NCI-H2029 treated with DMSO at 0.1 percent for 48 hours (cell line): ENCODE results near the gene PTPRN2.

ENCODE experiments used
- DNase-seq: peaks from one replicate; lab custom pipeline; 2025; lab: John Stamatoyannopoulos, UW

The PTPRN2 gene

DNA sequence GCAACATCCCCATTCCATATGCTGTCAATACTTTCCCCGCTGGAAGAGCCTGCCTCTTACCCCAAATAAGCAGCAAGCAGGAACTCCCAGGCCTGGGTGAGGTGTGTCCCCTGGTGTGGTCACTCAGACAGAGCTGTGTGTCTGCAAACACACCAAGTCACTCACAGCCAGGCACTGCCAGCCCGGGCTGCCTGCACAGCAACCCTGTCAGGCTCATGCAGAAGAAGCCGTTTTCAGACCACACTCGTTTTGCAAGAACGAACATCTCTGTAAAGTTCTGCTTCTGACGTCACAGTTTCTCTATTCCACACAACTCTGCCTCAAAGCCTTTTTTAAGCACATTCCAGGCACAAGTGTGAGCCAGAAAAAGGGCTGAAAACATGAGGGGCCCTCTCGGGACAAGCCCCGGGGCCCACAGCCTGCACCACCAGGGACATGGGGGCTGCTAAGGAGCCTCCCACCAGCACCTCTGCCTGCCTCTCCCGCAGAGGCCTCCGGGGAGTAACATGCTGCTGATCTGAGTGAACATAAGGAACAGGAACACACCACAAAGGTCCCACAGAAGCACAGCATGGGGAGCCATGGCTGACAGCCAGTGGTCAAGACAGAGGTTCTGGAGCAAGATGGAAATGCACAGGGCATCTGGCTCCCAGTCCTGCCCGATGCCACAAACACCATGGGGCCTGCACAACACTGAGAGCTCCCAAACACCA is 11.4 kb downstream of the PTPRN2 start:
- no peak for DNase-seq

DNA sequence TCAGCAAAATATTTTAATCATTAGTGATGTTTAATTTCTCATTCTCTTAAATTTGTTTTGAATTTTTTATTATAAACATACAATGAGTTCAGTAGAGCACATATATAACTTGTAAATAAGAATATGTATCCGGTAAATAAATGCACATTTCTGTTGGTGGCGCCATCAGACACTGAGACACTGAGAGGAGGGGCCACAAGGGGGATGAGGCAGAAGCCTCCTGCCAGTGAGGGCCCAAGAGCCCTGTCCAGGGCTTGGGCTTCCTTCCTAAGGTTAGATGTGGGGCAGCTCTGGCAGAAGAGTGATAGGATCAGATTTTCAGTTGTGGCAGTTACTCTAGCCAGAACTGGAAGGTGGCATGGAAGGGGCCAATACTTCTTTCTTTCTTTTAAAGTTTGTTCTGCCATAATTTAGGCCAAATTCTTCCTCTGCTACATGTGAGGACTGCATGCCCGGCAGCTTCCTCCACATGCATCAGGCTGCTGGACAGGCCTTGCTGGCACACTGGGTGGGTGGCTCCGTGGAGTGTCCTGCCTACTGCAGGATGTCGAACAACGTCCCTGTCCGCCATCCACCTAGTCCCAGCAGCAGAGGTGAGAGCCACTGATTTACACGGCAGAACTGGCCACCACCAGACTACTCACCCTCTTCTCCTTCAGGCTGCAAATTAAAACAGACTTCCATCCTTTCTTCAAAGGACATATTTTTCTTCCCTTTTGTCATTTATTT is 13.2 kb downstream of the PTPRN2 start:
- no peak for DNase-seq

- no peak for DNase-seq
Observed at GRCh38 chr7:158573310-158573709, 14.3 kb downstream of the PTPRN2 start.

- peak; percentile 31 for DNase-seq
Observed at GRCh38 chr7:158572000-158572828, 15.4 kb downstream of the PTPRN2 start.

DNA sequence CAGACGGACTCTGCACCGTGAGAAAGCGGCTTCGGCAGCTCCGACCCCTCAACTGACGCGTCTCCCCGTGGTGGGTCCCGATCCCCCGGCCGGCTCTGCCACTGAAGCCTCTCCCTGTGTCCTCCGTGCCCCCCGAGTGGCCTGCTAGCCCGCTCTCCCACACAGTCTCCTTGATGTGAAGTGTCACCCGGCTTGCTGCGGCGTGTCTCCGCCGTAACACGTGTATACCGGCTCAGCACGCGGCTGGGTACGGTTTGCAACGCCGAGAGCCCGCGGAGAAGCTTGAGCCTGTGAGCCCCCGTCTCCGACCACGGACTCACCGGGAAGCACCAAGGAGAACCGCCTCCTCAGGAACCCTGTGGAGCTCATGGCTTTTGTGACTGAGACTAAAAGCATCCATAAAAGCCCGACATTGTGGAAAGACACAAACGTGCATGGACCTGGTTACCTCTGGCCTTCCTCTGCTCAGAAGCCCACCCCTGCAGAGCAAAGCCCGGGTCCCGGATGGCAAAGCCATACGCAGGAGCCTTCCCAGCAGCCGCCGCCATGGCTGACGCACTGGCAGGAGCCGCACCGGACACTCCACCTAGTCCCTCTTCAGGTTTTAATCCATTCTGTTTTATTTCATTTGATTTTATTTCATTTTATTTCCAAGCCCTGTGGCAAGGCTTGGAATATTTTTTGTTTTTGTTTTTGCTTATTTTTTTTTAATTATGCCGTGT is 17.0 kb downstream of the PTPRN2 start:
- no peak for DNase-seq

GRCh38 chr7:158569858-158570323 is 17.7 kb downstream of the PTPRN2 start:
- DNase-seq: no peak

GRCh38 chr7:158568974-158569857 is 18.4 kb downstream of the PTPRN2 start:
- no peak for DNase-seq

DNA sequence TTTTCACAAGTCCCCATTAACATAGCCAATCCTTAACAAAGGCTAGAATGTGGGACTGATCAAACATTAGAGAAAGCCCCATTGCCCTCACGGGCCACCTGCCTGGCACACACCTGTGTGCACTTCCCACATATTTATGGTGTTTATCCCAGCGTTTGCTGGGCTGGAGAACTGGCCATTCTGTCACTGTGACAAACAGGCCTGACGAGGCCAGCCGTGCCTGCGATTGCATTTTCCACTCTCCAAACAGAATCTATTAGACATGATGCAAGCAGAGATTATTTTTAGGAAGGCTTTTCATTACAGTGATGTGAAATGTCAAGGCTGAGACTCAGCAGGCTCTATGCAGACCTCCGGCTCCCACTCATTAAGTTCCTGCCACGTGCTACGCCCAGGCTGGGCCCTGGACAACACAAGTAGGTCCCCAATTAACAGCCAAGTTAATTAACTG is 20.4 kb downstream of the PTPRN2 start:
- peak; percentile 46 for DNase-seq

GRCh38 chr7:158564663-158565035 is 23.0 kb downstream of the PTPRN2 start:
- DNase-seq: no peak

- no peak for DNase-seq
Observed at GRCh38 chr7:158563911-158564662, 23.5 kb downstream of the PTPRN2 start.

DNA sequence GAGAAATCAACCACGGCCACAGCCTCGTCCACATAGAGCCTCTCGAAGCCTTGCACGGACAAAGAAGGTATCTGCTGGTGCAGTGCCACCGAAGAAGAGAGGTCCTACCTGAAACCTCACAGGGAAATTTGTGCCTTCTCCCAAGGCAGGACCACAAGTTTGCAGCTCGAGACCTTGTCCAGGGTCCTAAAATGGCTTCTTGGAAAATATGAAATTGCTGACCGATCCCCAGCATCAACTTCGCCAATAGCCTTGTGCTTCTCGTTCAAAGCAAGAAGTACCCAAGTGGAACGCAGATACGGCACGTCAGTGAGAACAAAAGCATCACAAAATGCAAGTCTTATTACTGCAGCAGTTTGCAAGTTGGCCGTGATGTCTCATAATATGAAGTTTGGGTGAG is 24.6 kb downstream of the PTPRN2 start:
- DNase-seq: no peak

- no peak for DNase-seq
Observed at GRCh38 chr7:158562517-158562916, 25.1 kb downstream of the PTPRN2 start.

DNA sequence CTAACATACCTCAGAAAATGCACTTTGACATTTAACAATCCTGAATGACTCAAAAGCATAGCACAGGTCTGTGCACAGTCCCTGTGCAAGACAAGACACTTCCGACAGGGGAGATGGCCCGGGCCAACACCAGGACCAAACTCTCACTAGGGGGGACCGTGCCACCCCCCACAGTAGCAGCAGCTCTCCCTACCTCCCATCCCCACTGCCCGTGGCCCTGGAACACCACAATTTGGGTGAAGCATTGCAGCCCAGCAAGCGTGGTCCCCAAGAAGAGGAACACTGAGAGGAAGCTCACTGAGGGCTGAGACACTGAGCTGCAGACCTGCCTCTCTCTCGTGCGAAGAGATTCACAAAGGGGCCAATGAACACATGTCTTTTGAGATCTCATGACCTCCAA is 26.0 kb downstream of the PTPRN2 start:
- DNase-seq: no peak

DNA sequence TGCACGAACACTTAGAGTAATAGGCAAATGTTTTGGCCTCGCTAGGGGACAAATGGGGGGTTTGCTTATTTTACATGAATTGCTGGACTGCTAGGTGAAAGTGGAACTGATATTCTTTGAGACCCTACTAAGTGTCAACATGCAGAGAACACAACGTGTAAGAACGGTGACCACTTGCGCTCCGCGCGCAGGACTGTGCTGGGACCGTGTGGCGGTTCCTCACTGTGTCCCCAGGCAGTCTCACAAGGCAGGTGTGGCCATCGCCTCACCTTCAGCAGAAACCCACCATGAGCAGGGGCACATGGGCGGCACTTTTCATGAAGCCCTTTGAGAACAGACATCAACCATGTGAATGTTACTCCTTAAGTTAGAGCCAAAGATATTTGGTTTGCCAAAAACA is 27.2 kb downstream of the PTPRN2 start:
- DNase-seq: no peak

DNA sequence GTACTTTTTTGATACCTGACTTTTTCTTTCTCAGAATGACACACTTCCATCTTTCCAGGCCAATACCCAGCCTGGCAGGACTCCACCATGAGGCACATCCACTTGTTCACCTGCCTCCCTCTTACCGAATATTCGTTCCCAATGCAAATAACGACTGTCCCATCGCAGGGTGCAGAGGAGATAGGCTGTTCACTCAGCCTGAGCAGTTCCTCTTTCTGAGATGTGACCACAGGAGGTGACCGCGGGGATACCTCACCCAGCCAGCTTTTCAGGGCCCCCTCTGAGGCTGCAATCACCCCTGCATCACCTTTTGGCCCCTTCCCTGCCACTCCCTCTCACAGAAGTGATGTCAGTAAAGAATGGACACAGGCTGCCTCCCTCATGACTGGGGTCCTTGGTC is 28.3 kb downstream of the PTPRN2 start:
- no peak for DNase-seq

DNA sequence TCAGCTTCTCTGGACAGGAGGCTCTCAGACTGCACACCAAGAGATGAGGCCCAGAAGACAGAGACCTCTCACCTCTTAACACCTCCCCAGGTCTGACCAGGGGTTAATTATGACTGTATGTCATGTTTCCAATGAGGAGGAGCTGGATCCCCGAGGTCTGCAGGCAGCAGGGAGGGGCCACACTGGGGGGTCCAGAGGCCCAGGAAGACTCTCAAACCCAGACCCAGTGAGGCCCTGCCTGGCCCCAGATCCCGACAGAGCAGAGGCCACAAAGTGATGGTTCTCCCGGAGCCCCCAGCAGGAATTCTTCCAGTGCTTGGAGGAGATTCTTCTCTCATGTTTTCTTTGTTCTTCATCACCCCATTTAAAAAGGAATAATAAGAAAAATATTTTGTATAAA is 28.8 kb downstream of the PTPRN2 start:
- no peak for DNase-seq

- DNase-seq: no peak
Observed at GRCh38 chr7:158557441-158557755, 30.2 kb downstream of the PTPRN2 start.

DNA sequence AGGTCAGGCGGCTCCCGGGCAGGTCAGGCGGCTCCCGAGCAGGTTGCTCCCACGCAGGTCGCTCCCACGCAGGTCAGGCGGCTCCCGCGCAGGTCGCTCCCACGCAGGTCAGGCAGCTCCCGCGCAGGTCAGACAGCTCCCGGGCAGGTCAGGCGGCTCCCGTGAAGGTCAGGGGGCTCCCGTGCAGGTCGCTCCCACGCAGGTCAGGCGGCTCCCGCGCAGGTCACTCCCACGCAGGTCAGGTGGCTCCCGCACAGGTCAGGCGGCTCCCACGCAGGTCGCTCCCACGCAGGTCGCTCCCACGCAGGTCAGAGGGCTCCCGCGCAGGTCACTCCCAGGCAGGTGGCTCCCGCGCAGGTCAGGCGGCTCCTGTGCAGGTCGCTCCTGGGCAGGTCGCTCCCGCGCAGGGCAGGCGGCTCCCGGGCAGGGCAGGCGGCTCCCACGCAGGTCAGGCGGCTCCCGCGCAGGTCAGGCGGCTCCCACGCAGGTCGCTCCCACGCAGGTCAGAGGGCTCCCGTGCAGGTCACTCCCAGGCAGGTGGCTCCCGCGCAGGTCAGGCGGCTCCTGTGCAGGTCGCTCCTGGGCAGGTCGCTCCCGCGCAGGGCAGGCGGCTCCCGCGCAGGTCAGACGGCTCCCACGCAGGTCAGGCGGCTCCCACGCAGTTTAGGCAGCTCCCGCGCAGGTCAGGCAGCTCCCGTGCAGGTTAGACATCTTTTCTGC is 30.7 kb downstream of the PTPRN2 start:
- DNase-seq: no peak

DNA sequence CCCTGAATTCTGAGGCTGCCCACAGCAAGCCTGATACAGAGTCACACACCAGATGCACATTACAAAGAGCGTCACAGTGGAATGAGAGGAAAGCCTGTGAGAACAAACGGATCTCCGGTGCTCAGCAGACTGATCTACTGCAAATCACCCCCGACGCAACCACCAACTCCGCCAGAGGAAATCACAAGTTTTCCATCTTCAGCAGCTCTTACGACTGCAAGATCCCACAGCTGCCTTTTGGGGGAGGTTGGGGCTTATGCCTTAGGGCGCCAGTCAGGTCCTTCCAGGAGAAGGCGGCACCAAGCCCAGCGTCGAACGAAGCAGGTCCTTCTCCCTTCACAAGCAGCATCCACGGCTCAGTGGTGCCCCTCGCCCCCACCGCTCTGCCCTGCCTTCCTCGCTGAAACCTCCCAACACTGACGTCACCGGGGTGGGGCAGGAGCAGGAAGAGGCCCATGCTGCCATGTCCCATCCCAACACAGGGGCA is 32.5 kb downstream of the PTPRN2 start:
- DNase-seq: no peak
